HL-60/S4 treated with retinoic acid at 250 ng/mL for 4 days and 3 days (cell line): Measurements from ENCODE around the gene UNC50.

Experiments
- in situ Hi-C: fragments of 300-500 bp; cut with MboI; formaldehyde crosslinking; loops from 2 replicates; pipeline ENCODE4 v1.7.0; 2022; ENCODE audit warnings: low sequenced_read_pairs

The UNC50 gene

GRCh38 chr2:98608116-98608961, at the start of gene UNC50, which contains the start of gene COA5:
UNC50 (plus strand) TSS chr2:98608589; CDS start chr2:98609760, 1,171 bp downstream.
COA5 (minus strand) TSS chr2:98608512; CDS start chr2:98608405, 107 bp downstream.
- in situ Hi-C loops, result no loop called here

GRCh38 chr2:98558852-98559530, 49.4 kb upstream of the UNC50 start:
- in situ Hi-C loops, result no loop called here

GRCh38 chr2:98559581-98559980, 48.8 kb upstream of the UNC50 start:
- in situ Hi-C loops, result no loop called here

GRCh38 chr2:98560256-98560771, 48.1 kb upstream of the UNC50 start:
- in situ Hi-C loops, result no loop called here

- in situ Hi-C loops, result no loop called here
Measured at GRCh38 chr2:98561018-98561417, 47.4 kb upstream of the UNC50 start.

- in situ Hi-C loops, result no loop called here
Measured at GRCh38 chr2:98561902-98562695, 46.3 kb upstream of the UNC50 start.

GRCh38 chr2:98563394-98563793, 45.0 kb upstream of the UNC50 start:
- in situ Hi-C loops, result no loop called here

GRCh38 chr2:98564541-98565132, 43.8 kb upstream of the UNC50 start:
- in situ Hi-C loops, result no loop called here

- in situ Hi-C loops, result no loop called here
Measured at GRCh38 chr2:98565286-98565860, 43.0 kb upstream of the UNC50 start.

- in situ Hi-C loops, result no loop called here
Measured at GRCh38 chr2:98565941-98566340, 42.4 kb upstream of the UNC50 start.

GRCh38 chr2:98568161-98568956, 40.0 kb upstream of the UNC50 start:
- in situ Hi-C loops, result no loop called here

- in situ Hi-C loops, result no loop called here
Measured at GRCh38 chr2:98569197-98569793, 39.1 kb upstream of the UNC50 start.

GRCh38 chr2:98569915-98570314, 38.5 kb upstream of the UNC50 start:
- in situ Hi-C loops, result no loop called here

GRCh38 chr2:98570356-98570755, 38.0 kb upstream of the UNC50 start:
- in situ Hi-C loops, result no loop called here

GRCh38 chr2:98571121-98571701, 37.2 kb upstream of the UNC50 start:
- in situ Hi-C loops, result no loop called here

- in situ Hi-C loops, result no loop called here
Measured at GRCh38 chr2:98571796-98572195, 36.6 kb upstream of the UNC50 start.

GRCh38 chr2:98572211-98572610, 36.2 kb upstream of the UNC50 start:
- in situ Hi-C loops, result no loop called here

GRCh38 chr2:98572676-98573075, 35.7 kb upstream of the UNC50 start:
- in situ Hi-C loops, result no loop called here

- in situ Hi-C loops, result no loop called here
Measured at GRCh38 chr2:98573426-98573825, 35.0 kb upstream of the UNC50 start.
